SU-DHL-6 (cell line): ENCODE data around the gene P2RX2.

Experiments
- H2AFZ ChIP-seq: fragments of 200-600 bp; sonication (generic); 2 replicates; pipeline ENCODE4 v1.6.1; 2014; ENCODE audit warnings: low read depth, mild to moderate bottlenecking, moderate library complexity, mixed read lengths, antibody characterized with exemption, low read length; ENCODE audit not compliant: severe bottlenecking
- H3F3A ChIP-seq: fragments of 200-600 bp; shearing (Covaris generic); 2 replicates; pipeline ENCODE4 v1.6.0; 2016; ENCODE audit warnings: antibody characterized with exemption, mild to moderate bottlenecking; ENCODE audit not compliant: insufficient read depth
- H3K27ac ChIP-seq: fragments of 200-600 bp; sonication (generic); 2 replicates; pipeline ENCODE4 v1.5.1; 2016; ENCODE audit warnings: low read depth, mild to moderate bottlenecking, low read length, moderate library complexity, mixed read lengths
- H3K27me3 ChIP-seq: fragments of 200-600 bp; sonication (generic), shearing (Covaris generic); 2 replicates; pipeline ENCODE4 v1.6.0; 2014; ENCODE audit warnings: mild to moderate bottlenecking, low read length
- H3K36me3 ChIP-seq: fragments of 200-600 bp; sonication (generic); 2 replicates; pipeline ENCODE4 v1.6.1; 2014; ENCODE audit warnings: mild to moderate bottlenecking, low read length, mixed read lengths
- H3K4me2 ChIP-seq: fragments of 300-600, 200-600 bp; shearing (Covaris generic), sonication (generic); 2 replicates; pipeline ENCODE4 v1.6.0; 2014; ENCODE audit warnings: low read length, low read depth, mild to moderate bottlenecking; ENCODE audit not compliant: poor library complexity, severe bottlenecking
- H3K4me3 ChIP-seq: fragments of 200-600 bp; sonication (generic); 2 replicates; pipeline ENCODE4 v1.5.1; 2014; ENCODE audit warnings: antibody characterized with exemption, low read length, mild to moderate bottlenecking, mixed read lengths; ENCODE audit not compliant: insufficient read depth, poor library complexity, severe bottlenecking
- H3K79me2 ChIP-seq: fragments of 200-600 bp; sonication (generic); 2 replicates; pipeline ENCODE4 v1.6.1; 2014; ENCODE audit warnings: mild to moderate bottlenecking, low read length, moderate library complexity; ENCODE audit not compliant: insufficient read depth
- H3K9ac ChIP-seq: fragments of 200-600 bp; sonication (generic); 2 replicates; pipeline ENCODE4 v1.7.0; 2014; ENCODE audit warnings: mild to moderate bottlenecking, low read length
- H3K9me2 ChIP-seq: fragments of 200-600 bp; sonication (generic); replicated peaks from 2 replicates; pipeline ENCODE4 v1.6.1; 2014; ENCODE audit warnings: low read length; ENCODE audit not compliant: insufficient read depth
- H3K9me3 ChIP-seq: fragments of 200-600 bp; sonication (generic); 2 replicates; pipeline ENCODE4 v1.6.1; 2014; ENCODE audit warnings: low read length, mixed read lengths; ENCODE audit not compliant: insufficient read depth
- H4K20me1 ChIP-seq: fragments of 200-600 bp; sonication (generic); 2 replicates; pipeline ENCODE4 v1.6.1; 2014; ENCODE audit warnings: low read depth, mild to moderate bottlenecking, antibody characterized with exemption, low read length, moderate library complexity, mixed read lengths
- EZH2phosphoT487 ChIP-seq: fragments of 200-600 bp; sonication (generic), shearing (Covaris generic); conservative IDR thresholded peaks from 2 replicates; pipeline ENCODE4 v1.6.1; 2018; ENCODE audit warnings: mild to moderate bottlenecking, antibody characterized with exemption, low read length, moderate library complexity, mixed read lengths
- TF ChIP-seq, protein P1 (sequence below): fragments of 200-600 bp; sonication (generic); IDR thresholded peaks from one replicate; pipeline ENCODE4 v1.5.1; 2017; ENCODE audit warnings: antibody characterized with exemption, mild to moderate bottlenecking, low read length, moderate library complexity; ENCODE audit not compliant: insufficient read depth, poor library complexity, severe bottlenecking

P2RX2 gene

DNA sequence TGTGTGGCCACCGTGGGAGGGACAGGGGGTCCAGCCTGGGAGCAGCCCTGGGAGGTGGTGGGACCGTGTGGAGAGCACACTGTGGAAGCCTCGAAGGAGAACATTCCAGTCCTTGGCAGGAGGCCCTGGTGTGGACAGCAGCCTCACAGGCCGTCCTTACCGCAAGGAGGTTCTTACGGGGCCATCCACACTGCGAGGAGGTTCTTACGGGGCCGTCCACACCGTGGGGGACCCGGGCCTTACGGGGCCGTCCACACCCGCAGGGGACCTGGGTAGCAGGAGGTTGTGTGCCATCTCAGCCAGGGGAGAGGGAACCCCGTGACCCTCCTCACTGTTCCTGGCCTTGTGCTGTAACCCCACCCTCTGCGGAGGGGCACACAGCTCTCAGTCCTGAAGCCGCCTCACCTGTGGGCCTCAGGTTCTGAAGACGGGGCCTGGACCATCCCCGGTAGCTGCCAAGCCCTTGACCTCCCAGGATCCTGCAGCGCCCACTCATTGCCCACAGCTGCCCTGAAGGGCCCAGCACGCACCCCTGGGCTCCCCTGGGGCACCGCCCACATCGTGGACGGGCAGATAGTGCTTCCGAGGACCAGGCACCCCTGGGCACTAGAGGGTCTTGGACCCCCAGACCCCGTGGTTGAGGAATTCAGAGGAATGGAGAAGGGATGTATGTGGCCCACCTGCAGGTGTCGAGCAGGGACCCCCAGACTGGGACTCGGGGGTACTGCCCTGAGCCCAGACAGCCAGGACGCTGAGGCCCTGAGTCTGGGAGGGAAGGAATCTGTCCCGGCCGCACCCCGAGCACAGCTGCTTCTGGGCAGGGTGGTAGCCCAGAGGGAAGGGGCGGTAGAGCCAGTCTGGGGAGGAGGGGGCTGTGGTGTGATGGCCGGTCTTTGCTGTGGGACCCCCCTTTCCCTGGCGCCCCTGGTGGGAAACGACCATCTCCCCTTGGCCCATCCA lies 45.5 kb upstream of the P2RX2 start:
- Histone ChIP-seq H3K36me3 (no peaks in the 10 kb centered on the region), H4K20me1 (no peaks in the 10 kb centered on the region), H3K79me2 (no peaks in the 10 kb centered on the region), H3K9me2 (no peaks in the 10 kb centered on the region), H3K27me3 (no peaks in the 10 kb centered on the region), H3K9me3 (no peaks in the 10 kb centered on the region), H3F3A (no peaks in the 10 kb centered on the region), H3K9ac (no peak overlapping the region), H3K27ac (no peak overlapping the region), H3K4me2 (no peak overlapping the region), H2AFZ (no peak overlapping the region), H3K4me3 (no peak overlapping the region)
- TF ChIP-seq, protein P1, sequence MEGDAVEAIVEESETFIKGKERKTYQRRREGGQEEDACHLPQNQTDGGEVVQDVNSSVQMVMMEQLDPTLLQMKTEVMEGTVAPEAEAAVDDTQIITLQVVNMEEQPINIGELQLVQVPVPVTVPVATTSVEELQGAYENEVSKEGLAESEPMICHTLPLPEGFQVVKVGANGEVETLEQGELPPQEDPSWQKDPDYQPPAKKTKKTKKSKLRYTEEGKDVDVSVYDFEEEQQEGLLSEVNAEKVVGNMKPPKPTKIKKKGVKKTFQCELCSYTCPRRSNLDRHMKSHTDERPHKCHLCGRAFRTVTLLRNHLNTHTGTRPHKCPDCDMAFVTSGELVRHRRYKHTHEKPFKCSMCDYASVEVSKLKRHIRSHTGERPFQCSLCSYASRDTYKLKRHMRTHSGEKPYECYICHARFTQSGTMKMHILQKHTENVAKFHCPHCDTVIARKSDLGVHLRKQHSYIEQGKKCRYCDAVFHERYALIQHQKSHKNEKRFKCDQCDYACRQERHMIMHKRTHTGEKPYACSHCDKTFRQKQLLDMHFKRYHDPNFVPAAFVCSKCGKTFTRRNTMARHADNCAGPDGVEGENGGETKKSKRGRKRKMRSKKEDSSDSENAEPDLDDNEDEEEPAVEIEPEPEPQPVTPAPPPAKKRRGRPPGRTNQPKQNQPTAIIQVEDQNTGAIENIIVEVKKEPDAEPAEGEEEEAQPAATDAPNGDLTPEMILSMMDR, result no peak
- no peak for TF ChIP-seq EZH2phosphoT487

DNA sequence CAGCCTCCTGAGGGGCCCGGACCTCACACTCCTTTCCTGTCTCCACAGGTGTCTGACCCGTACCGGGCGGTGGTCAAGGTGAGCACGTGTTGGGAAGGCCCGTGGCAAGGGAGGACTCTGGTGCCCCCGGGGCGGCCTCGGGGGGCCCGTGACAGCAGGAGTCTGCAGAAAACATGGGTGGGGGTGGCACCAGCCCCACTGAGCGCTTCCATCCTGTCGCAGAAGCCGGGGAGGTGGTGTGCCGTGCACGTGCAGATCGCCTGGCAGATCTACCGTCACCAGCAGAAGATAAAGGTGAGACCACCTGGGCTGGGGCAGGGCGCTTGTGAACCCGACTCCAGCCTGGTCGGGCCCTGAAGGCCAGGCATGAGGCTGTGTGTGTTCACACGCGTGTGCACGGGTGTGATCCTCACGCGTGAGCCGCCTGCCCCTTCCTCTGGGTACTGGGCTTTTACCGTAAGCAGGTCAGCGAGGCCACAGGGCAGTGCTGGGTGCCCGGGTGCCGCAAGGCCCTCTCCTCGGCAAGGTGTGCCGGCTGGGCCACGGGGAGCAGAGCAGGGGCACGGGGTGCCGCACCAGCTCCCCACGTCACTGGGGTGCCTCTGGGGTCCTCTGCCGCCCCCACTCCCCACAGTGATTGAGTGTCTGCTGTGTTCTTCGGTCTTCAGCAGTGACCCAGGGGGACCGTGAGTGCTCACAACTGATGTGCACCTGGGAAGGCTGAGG lies 44.1 kb upstream of the P2RX2 start:
- Histone ChIP-seq H3K9me2 (no peaks in the 10 kb centered on the region), H3K9ac (no peak overlapping the region), H4K20me1 (no peaks in the 10 kb centered on the region), H3K4me3 (no peak overlapping the region), H3K27me3 (no peaks in the 10 kb centered on the region), H3K79me2 (no peaks in the 10 kb centered on the region), H3K4me2 (no peak overlapping the region), H3F3A (no peaks in the 10 kb centered on the region), H3K36me3 (no peaks in the 10 kb centered on the region), H3K27ac (no peak overlapping the region), H3K9me3 (no peaks in the 10 kb centered on the region), H2AFZ (no peak overlapping the region)
- TF ChIP-seq EZH2phosphoT487, result no peak
- TF ChIP-seq, protein P1, result no peak

- no peaks in the 10 kb centered on the region for H3K9me2 ChIP-seq
- H3K27ac ChIP-seq, result no peak overlapping the region
- no peaks in the 10 kb centered on the region for H3K9me3 ChIP-seq
- H2AFZ ChIP-seq, result no peak overlapping the region
- no peaks in the 10 kb centered on the region for H3K79me2 ChIP-seq
- TF ChIP-seq EZH2phosphoT487, result no peak
- TF ChIP-seq, protein P1, result no peak
- no peaks in the 10 kb centered on the region for H3F3A ChIP-seq
- no peak overlapping the region for H3K9ac ChIP-seq
- H3K4me2 ChIP-seq, result no peak overlapping the region
- H4K20me1 ChIP-seq, result no peaks in the 10 kb centered on the region
- H3K4me3 ChIP-seq, result no peak overlapping the region
- no peaks in the 10 kb centered on the region for H3K27me3 ChIP-seq
- no peaks in the 10 kb centered on the region for H3K36me3 ChIP-seq
Observed at GRCh38 chr12:132575661-132576060, 42.9 kb upstream of the P2RX2 start.
